SK-N-SH (cell line): ENCODE measurements around the gene HTRA3. TPM values are rescaled to one million over a fixed set of nuclear protein-coding genes. Genes with fewer than 3 reads are reported as not detected.

ENCODE experiments used
- CTCF ChIA-PET: fragments of 300-600, 350-600 bp; formaldehyde crosslinking; extraction: SDS; loops from one replicate; lab custom pipeline; 2021; lab: Yijun Ruan, JAX
- POLR2A ChIA-PET: fragments of 350-600 bp; sonication (Branson Sonifier 250); formaldehyde crosslinking; extraction: SDS; loops from one replicate; lab custom pipeline; 2020; ENCODE audit warnings: antibody characterized with exemption, inconsistent platforms; lab: Yijun Ruan, JAX
- DNase-seq: peaks from one replicate; pipeline ENCODE4 v3.0.0; 2012
- H2AFZ ChIP-seq: fragments of 200-600 bp; sonication (generic); 2 replicates; pipeline ENCODE4 v1.8.1; 2016; ENCODE audit warnings: antibody characterized with exemption, mild to moderate bottlenecking, low read depth
- H3F3A ChIP-seq: fragments of 200-600 bp; sonication (generic); replicated peaks from 2 replicates; pipeline ENCODE3; 2016; ENCODE audit warnings: antibody characterized with exemption, mild to moderate bottlenecking; ENCODE audit not compliant: insufficient read depth
- H3K27ac ChIP-seq, 2 experiments: fragments of 200-500 bp in 1 of 2; fragments of 200-600 bp in 1 of 2; sonication (Bioruptor generic) in 1 of 2; sonication (generic), shearing (Covaris generic) in 1 of 2; 2 replicates each; pipeline versions ENCODE4 v1.5.1 to v1.6.1; 2014 to 2016; ENCODE audit warnings: low read depth in 2 of 2, inconsistent platforms in 1 of 2, low read length in 1 of 2, mild to moderate bottlenecking in 1 of 2, mixed read lengths in 1 of 2
- H3K27me3 ChIP-seq: fragments of 200-600 bp; sonication (generic), shearing (Covaris generic); 2 replicates; pipeline ENCODE4 v1.6.1; 2016; ENCODE audit warnings: mixed run types; ENCODE audit not compliant: insufficient read depth
- H3K36me3 ChIP-seq, 2 experiments: fragments of 200-500 bp in 1 of 2; fragments of 200-600 bp in 1 of 2; sonication (Bioruptor generic) in 1 of 2; sonication (generic) in 1 of 2; replicated peaks in 1 of 2; 2 replicates each; pipeline versions ENCODE3 to v1.5.1; 2014 to 2016; ENCODE audit warnings: low read length in 1 of 2, mild to moderate bottlenecking in 1 of 2; ENCODE audit not compliant: insufficient read depth in 2 of 2, control insufficient read depth in 1 of 2
- H3K4me1 ChIP-seq, 2 experiments: fragments of 200-500 bp in 1 of 2; fragments of 200-600 bp in 1 of 2; sonication (Bioruptor generic) in 1 of 2; sonication (generic), shearing (Covaris generic) in 1 of 2; 2 replicates each; pipeline versions ENCODE4 v1.5.1 to v1.6.1; 2014 to 2016; ENCODE audit warnings: low read depth in 1 of 2, low read length in 1 of 2, mixed run types in 1 of 2; ENCODE audit not compliant: insufficient read depth in 2 of 2, control insufficient read depth in 1 of 2
- H3K4me2 ChIP-seq: fragments of 200-600 bp; sonication (generic), shearing (Covaris generic); 2 replicates; pipeline ENCODE4 v1.6.1; 2017; ENCODE audit warnings: mixed run types
- H3K4me3 ChIP-seq, 2 experiments: fragments of 200-500 bp in 1 of 2; fragments of 200-600 bp in 1 of 2; sonication (Bioruptor generic) in 1 of 2; sonication (generic), shearing (Covaris generic) in 1 of 2; 2 replicates each; pipeline versions ENCODE4 v1.5.1 to v1.8.1; 2014 to 2016; ENCODE audit warnings: low read depth in 2 of 2, inconsistent platforms in 1 of 2, low read length in 1 of 2, mild to moderate bottlenecking in 1 of 2, mixed read lengths in 1 of 2, moderate library complexity in 1 of 2
- H3K79me2 ChIP-seq: fragments of 200-600 bp; sonication (generic); 2 replicates; pipeline ENCODE4 v1.8.1; 2017; ENCODE audit warnings: mild to moderate bottlenecking; ENCODE audit not compliant: insufficient read depth
- H3K9ac ChIP-seq: fragments of 200-600 bp; sonication (generic); 2 replicates; pipeline ENCODE4 v1.6.1; 2017; ENCODE audit warnings: mixed run types
- H3K9me2 ChIP-seq: fragments of 200-600 bp; sonication (generic); 2 replicates; pipeline ENCODE4 v1.6.1; 2017; ENCODE audit warnings: mixed run types
- H3K9me3 ChIP-seq: fragments of 200-600 bp; sonication (generic); 2 replicates; pipeline ENCODE4 v1.6.1; 2017; ENCODE audit warnings: mixed run types, mild to moderate bottlenecking, moderate library complexity
- H4K20me1 ChIP-seq: fragments of 200-600 bp; sonication (generic); 2 replicates; pipeline ENCODE4 v1.6.1; 2017; ENCODE audit warnings: mild to moderate bottlenecking, mixed run types; ENCODE audit not compliant: insufficient read depth
- CTCF ChIP-seq: fragments of 200-600 bp; sonication (generic); IDR thresholded peaks from 2 replicates; pipeline ENCODE4 v1.6.1; 2017; ENCODE audit warnings: antibody characterized with exemption, mild to moderate bottlenecking, moderate library complexity
- EZH2phosphoT487 ChIP-seq: fragments of 200-600 bp; sonication (generic); IDR thresholded peaks from 2 replicates; pipeline ENCODE4 v1.6.1; 2017; ENCODE audit warnings: low read depth, mixed run types, mild to moderate bottlenecking, antibody characterized with exemption, moderate library complexity, borderline replicate concordance
- FOXJ3 ChIP-seq: sonication (generic); formaldehyde crosslinking; IDR thresholded peaks from 2 replicates; pipeline ENCODE4 v1.5.1; 2020; ENCODE audit warnings: mild to moderate bottlenecking, missing genetic modification reagents
- FOXM1 ChIP-seq: IDR thresholded peaks from 2 replicates; pipeline ENCODE4 v1.4.0; 2012; ENCODE audit warnings: low read depth, mild to moderate bottlenecking
- GABPA ChIP-seq: IDR thresholded peaks from 2 replicates; pipeline ENCODE4 v1.4.0; 2012; ENCODE audit warnings: low read depth, mild to moderate bottlenecking
- MAX ChIP-seq: IDR thresholded peaks from 2 replicates; pipeline ENCODE4 v1.4.0; 2012; ENCODE audit warnings: low read depth
- MEF2A ChIP-seq: IDR thresholded peaks from 2 replicates; pipeline ENCODE4 v1.4.0; 2012; ENCODE audit warnings: low read depth, borderline replicate concordance
- MXI1 ChIP-seq: IDR thresholded peaks from 2 replicates; pipeline ENCODE4 v1.6.1; 2012; ENCODE audit warnings: mild to moderate bottlenecking, low read depth, low read length, improper control_type of control experiment
- RCOR1 ChIP-seq: fragments of 150-350 bp; IDR thresholded peaks from 2 replicates; pipeline ENCODE4 v1.6.1; 2017; ENCODE audit warnings: antibody characterized with exemption, low read length
- RFX5 ChIP-seq: IDR thresholded peaks from 2 replicates; pipeline ENCODE4 v1.6.1; 2012; ENCODE audit warnings: mild to moderate bottlenecking, improper control_type of control experiment, low read length
- TAF1 ChIP-seq: IDR thresholded peaks from 2 replicates; pipeline ENCODE4 v1.6.1; 2012; ENCODE audit warnings: low read depth, mild to moderate bottlenecking, low read length, moderate library complexity, borderline replicate concordance
- YY1 ChIP-seq: IDR thresholded peaks from 2 replicates; pipeline ENCODE4 v1.4.0; 2012; ENCODE audit warnings: low read depth, mild to moderate bottlenecking
- WGBS: methylation state at CpG from one replicate; pipeline ENCODE4 v1.1.6; 2017; ENCODE audit warnings: low lambda C conversion rate; 5-methylcytosine and 5-hydroxymethylcytosine counted together
- polyA plus RNA-seq, 3 experiments: library from polyadenylated mRNA; depleted of rRNA; stranded (reverse); fragments of >200 nt; gene quantifications; 2 replicates each; pipeline ENCODE4 v1.2.3, GENCODE V29; 2012
- TF ChIP-seq, protein P1 (sequence below): IDR thresholded peaks from 2 replicates; pipeline ENCODE4 v1.4.0; 2012; ENCODE audit warnings: low read depth, borderline replicate concordance

HTRA3 gene
- polyA plus RNA-seq, 1 of the 3 experiments (the other 2 are of a cell fraction), result 0.05 TPM

GRCh38 chr4:8344377-8344776 lies 74.8 kb downstream of the HTRA3 start:
- H2AFZ ChIP-seq, result no peak overlapping the region
- 80% methylated on average over 13 of the region's 14 CpGs for WGBS

GRCh38 chr4:8345053-8345945 lies 75.7 kb downstream of the HTRA3 start:
- Histone ChIP-seq H3K4me3 (no peak overlapping the region), H3K79me2 (no peaks in the 10 kb centered on the region)
- CTCF ChIA-PET, result no interaction called here
- WGBS, result 87% methylated on average over 26 of the region's 34 CpGs
- TF ChIP-seq CTCF, result no peak
- no peak for TF ChIP-seq TAF1
- no peak for TF ChIP-seq FOXJ3
- no peak for TF ChIP-seq YY1
- no peak for TF ChIP-seq FOXM1
- TF ChIP-seq, all 33 proteins: peak for 0
- H3K9ac ChIP-seq, result no peak overlapping the region
- no peak overlapping the region for H2AFZ ChIP-seq
- no peaks in the 10 kb centered on the region for H3K9me3 ChIP-seq
- no peaks in the 10 kb centered on the region for H3K36me3 ChIP-seq
- H3F3A ChIP-seq, result no peaks in the 10 kb centered on the region
- H3K27me3 ChIP-seq, result no peaks in the 10 kb centered on the region
- no peaks in the 10 kb centered on the region for H4K20me1 ChIP-seq
- H3K9me2 ChIP-seq, result no peaks in the 10 kb centered on the region
- no peak for DNase-seq
- no peak overlapping the region for H3K27ac ChIP-seq
- peaks cover 0 to 12% of the 10 kb centered on the region in 2 experiments; a peak in 1 of 4 replicates for H3K4me1 ChIP-seq
- H3K4me2 ChIP-seq, result no peak overlapping the region
- POLR2A ChIA-PET, result no interaction called here

More at GRCh38 chr4:8344377-8344776, 74.8 kb downstream of the HTRA3 start:
- no peaks in the 10 kb centered on the region for H3K79me2 ChIP-seq
- no peaks in the 10 kb centered on the region for H4K20me1 ChIP-seq
- no peak overlapping the region for H3K4me2 ChIP-seq
- H3K9ac ChIP-seq, result no peak overlapping the region
- peaks cover 0 to 12% of the 10 kb centered on the region in 2 experiments; a peak in 1 of 4 replicates for H3K4me1 ChIP-seq
- H3K27me3 ChIP-seq, result no peaks in the 10 kb centered on the region
- no peaks in the 10 kb centered on the region for H3K9me2 ChIP-seq
- ChIA-PET POLR2A (no interaction called here), CTCF (interaction anchor here (0.9 kb wide), 1 partner anchor 84 kb away, joined by 3 read pairs; no protein-coding TSS in a partner anchor)
- H3K4me3 ChIP-seq, result no peak overlapping the region
- no peak for DNase-seq
- no peaks in the 10 kb centered on the region for H3K9me3 ChIP-seq
- no peaks in the 10 kb centered on the region for H3K36me3 ChIP-seq
- H3K27ac ChIP-seq, result no peak overlapping the region
- no peak for TF ChIP-seq MEF2A
- TF ChIP-seq CTCF, result no peak
- no peak for TF ChIP-seq RFX5
- TF ChIP-seq GABPA, result no peak
- no peak for TF ChIP-seq MAX
- TF ChIP-seq FOXJ3, result no peak
- TF ChIP-seq, protein P1, sequence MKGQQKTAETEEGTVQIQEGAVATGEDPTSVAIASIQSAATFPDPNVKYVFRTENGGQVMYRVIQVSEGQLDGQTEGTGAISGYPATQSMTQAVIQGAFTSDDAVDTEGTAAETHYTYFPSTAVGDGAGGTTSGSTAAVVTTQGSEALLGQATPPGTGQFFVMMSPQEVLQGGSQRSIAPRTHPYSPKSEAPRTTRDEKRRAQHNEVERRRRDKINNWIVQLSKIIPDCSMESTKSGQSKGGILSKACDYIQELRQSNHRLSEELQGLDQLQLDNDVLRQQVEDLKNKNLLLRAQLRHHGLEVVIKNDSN, result no peak
- TF ChIP-seq MXI1, result no peak
- TF ChIP-seq RCOR1, result no peak
- TF ChIP-seq EZH2phosphoT487, result no peak
- H3F3A ChIP-seq, result no peaks in the 10 kb centered on the region
